Fibroblast of skin of abdomen (primary cell): ENCODE measurements around the gene CCL3.
"Not testable (repeated sequence)": the region's sequence is repeated elsewhere in the genome, so short reads cannot be mapped to it uniquely, and the experiment has no call there.

Source experiments
- DNase-seq: peaks from one replicate; pipeline ENCODE4 v3.0.0-alpha.2; 2013

Gene CCL3

GRCh38 chr17:36114971-36115648 is 25.2 kb upstream of the CCL3 start:
- not testable (repeated sequence) for DNase-seq

GRCh38 chr17:36113131-36113530 is 23.2 kb upstream of the CCL3 start:
- not testable (repeated sequence) for DNase-seq

GRCh38 chr17:36112572-36112971 is 22.6 kb upstream of the CCL3 start:
- DNase-seq: no peak

GRCh38 chr17:36111068-36111490 is 21.1 kb upstream of the CCL3 start:
- no peak for DNase-seq

- DNase-seq: not testable (repeated sequence)
Measured at GRCh38 chr17:36108265-36108664, 18.3 kb upstream of the CCL3 start.

- no peak for DNase-seq
Measured at GRCh38 chr17:36107660-36108059, 17.7 kb upstream of the CCL3 start.

GRCh38 chr17:36106493-36106835 is 16.5 kb upstream of the CCL3 start:
- DNase-seq: no peak

GRCh38 chr17:36105781-36106492 is 16.0 kb upstream of the CCL3 start:
- no peak for DNase-seq

GRCh38 chr17:36104701-36105181 is 14.8 kb upstream of the CCL3 start:
- no peak for DNase-seq

- not testable (repeated sequence) for DNase-seq
Measured at GRCh38 chr17:36104246-36104645, 14.3 kb upstream of the CCL3 start.

GRCh38 chr17:36103401-36103975 is 13.5 kb upstream of the CCL3 start, which contains the start of gene CCL4:
CCL4 (plus strand) TSS chr17:36103827; CDS start chr17:36103906, 79 bp downstream.
- not testable (repeated sequence) for DNase-seq

- DNase-seq: not testable (repeated sequence)
Measured at GRCh38 chr17:36099004-36099403, 9.1 kb upstream of the CCL3 start.

GRCh38 chr17:36095992-36096391 is 6.0 kb upstream of the CCL3 start:
- no peak for DNase-seq

GRCh38 chr17:36094746-36095145 is 4.8 kb upstream of the CCL3 start:
- no peak for DNase-seq

GRCh38 chr17:36094232-36094631 is 4.3 kb upstream of the CCL3 start:
- DNase-seq: no peak

GRCh38 chr17:36092715-36093114 is 2.8 kb upstream of the CCL3 start:
- DNase-seq: not testable (repeated sequence)

- DNase-seq: no peak
Measured at GRCh38 chr17:36092230-36092629, 2.3 kb upstream of the CCL3 start.

GRCh38 chr17:36089339-36089865 is 541 bp downstream of the CCL3 start:
- no peak for DNase-seq

GRCh38 chr17:36088670-36089338 is 1.1 kb downstream of the CCL3 start:
- no peak for DNase-seq

GRCh38 chr17:36087897-36088572 is 1.9 kb downstream of the CCL3 start:
- DNase-seq: not testable (repeated sequence)

GRCh38 chr17:36087471-36087870 is 2.5 kb downstream of the CCL3 start:
- not testable (repeated sequence) for DNase-seq

- no peak for DNase-seq
Measured at GRCh38 chr17:36086791-36087190, 3.2 kb downstream of the CCL3 start.
